ENCODE measurements around the gene MAP4K4.
"Not testable (repeated sequence)": the region's sequence is repeated elsewhere in the genome, so short reads cannot be mapped to it uniquely, and the experiment has no call there.

MAP4K4 gene

DNA sequence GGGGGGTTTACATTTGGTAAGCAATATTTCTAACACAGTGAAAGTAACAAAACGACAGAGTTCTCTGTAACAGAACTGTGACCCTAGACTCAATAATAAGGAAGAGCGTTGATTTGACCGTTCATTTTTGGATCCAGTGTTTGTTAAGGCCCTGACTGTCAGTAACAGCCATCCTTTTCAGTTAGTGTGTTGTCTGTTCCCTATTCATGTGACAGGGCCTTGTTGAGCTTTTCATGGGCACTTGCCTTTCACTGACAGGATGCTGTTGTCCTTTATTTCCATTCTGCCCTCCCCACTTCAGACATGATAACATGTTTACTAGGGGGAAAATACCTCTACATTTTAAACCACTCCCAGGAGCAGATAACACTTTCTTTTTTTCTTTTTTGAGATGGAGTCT is 45.8 kb downstream of the MAP4K4 start:
- DNase-seq (ENCODE audit: low read depth): no peak

DNA sequence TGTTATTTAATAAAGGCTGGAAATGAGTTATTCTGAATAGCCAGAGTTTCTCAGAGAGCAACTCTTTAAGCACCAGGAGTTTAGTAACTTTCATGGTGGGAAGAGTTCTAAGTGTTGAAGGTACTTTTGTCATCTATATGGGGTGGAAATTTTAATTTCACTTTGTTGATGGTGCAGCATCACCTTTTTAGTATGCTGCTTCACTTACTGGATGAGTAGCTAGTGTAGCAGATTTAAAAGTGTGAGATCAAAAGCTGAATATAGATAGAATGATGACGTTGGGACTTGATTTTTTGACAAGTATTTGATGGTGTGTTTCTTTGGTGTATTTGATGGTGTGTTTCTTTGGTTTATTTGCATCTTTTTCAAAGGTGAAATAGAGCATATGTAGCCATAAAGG is 47.3 kb downstream of the MAP4K4 start:
- DNase-seq (ENCODE audit: low read depth): no peak

DNA sequence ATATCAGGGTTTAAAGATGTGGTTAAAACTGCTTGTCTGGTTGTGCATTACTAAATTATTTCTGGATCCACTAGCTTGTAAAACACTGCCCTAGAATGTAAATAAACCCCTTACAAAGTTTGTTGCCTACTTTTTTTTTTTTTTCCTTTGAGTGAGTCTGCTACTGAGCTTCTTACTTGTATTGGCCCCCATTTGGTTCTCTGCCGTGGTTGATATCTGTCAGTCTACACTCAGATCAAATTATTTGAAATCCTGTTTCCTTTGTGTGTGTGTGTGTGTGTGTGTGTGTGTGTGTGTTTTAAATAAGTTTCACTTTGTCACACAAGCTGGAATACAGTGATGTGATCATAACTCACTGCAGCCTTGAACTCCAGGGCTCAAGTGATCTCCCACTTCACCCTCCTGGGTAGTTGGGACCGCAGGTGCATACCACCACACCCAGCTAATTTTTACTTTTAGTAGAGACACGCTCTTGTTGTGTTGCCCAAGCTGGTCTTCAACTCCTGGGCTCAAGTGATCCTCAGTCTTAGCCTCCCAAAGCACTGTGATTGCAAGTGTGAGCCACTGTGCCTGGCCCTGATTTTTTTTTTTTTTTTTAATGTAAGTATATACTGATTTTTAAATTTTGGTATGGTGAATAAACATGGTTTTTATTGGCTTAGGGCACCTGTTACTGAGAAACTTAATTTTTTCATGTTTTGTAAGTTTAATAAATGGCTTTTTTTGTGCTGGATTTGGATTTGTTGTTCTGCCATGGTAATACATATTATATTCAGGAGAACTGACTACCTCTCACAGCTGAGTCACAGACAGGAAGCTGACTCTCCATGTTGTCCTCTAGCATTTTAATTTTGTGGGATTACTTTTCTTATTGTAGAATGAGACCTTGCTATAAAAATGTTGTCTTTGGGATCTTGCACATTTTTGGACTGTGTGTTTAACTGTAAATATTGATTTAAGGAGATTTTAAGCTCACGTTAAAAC is 48.5 kb downstream of the MAP4K4 start:
- DNase-seq (ENCODE audit: low read depth): no peak

DNA sequence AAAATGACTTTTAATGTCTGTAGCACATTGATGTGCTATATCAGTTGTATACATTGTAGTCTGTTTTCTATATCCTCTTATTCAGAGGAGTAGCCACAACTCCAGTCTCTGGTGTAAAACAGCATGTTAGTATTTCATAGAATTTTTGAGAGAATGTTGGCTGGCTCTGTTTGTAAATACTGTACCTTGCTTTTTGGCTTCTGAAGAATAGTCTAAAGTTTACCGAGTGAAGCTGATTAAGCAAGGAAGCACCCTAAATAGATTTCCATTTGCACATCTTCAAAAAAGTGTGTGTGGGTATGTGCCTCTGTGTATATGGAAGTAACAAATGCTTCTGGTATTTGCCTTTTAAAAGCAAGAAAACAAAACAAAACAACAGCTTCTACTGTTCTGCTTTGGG is 50.5 kb downstream of the MAP4K4 start:
- DNase-seq (ENCODE audit: low read depth): no peak

GRCh38 chr2:101748462-101748861 is 51.0 kb downstream of the MAP4K4 start:
- DNase-seq (ENCODE audit: low read depth): not testable (repeated sequence)

- no peak for DNase-seq (ENCODE audit: low read depth)
Observed at GRCh38 chr2:101750688-101751087, 53.2 kb downstream of the MAP4K4 start.

DNA sequence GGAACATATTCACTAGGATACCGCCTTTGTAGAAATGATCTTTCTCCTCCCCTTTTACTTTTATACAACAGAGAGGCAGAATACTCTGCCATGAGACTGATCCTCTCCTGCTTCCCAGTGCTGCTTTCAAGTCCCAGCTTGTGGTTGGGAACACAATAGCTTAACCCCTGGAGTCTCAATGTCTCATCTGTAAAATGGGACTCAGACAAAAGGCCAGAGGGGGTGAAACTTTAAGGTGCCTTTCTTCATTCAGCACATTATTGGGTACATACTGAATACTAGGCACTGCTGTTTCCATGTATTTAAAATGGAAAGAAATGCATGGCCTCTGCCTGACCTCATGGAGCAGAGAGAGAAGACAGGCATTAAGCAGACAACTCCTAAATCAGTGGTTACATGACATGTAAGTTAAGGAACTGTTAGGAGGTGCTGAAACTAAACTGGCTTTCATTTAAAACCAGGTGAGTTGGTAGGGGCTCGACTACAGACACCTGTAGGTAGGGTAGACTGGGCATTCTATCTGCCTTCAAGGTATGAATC is 53.8 kb downstream of the MAP4K4 start:
- DNase-seq (ENCODE audit: low read depth): no peak

DNA sequence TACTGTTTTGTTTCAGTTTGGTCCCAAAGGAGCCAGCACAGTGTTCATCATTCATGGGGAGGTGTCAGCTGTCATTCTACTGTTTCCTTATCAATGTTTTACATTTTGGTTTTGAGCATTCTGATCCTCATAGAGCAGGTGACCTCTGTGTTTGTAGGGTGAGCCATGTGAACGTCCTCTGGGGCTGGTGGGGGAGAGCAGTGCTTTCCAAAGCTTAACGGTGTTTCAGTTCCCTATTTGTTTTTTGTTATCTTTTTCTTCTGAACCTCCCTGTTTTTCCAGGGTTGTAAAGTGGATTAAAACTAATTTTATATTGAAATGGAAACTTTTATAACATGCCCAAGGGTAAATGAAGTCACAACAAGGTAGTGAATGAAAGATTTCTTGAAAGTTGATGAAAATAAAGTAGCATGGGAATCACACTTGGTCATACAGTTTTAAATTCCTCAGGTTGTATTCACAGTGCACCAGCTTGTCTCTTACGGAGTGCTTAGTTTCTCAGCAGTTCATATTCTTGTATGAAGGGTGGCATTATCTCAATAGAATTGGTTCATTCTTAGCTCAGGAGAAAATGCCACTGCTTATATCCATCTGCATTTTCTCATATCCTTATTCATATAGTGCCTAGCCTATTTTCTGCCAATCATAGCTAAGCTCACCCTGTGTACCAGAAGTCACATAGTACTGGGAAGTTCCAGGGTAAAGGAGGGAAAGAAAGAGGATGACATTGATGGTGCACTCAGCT is 54.5 kb downstream of the MAP4K4 start:
- DNase-seq (ENCODE audit: low read depth): no peak

- no peak for DNase-seq (ENCODE audit: low read depth)
Observed at GRCh38 chr2:101752716-101753616, 55.5 kb downstream of the MAP4K4 start.

DNA sequence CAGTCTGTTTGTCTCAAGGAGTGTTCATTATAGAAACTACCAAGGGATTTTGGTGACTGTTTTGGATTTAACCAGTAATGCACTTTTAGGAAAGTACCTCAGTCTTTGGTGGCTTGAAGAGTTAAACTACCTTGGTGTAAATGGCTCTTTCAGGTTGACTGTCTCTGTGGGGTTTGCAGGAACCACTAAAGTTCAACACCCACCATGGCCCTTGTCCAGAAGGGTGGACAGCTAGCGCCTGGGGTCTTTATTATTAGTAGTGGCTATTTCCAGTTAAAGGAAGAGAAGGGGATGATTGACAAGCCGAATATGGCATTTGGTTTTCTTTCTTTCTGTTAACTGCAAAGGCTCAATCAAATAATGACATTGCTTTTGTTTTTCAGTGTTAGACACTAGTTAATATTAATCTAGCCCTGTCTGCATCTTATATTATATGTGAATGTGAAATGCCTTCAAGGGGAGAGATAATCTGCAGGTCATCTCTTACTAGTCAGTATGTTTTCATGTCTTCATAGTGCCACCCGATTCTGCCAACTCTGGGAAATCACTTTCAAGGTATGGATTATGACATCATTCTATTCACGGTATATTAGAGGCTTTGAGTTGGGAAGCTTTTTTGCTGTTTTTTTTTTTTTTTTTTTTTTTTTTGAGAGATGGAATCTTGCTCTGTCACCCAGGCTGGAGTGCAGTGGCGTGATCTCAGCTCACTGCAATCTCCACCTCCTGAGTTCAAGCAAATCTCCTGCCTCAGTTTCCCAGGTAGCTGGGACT is 56.4 kb downstream of the MAP4K4 start:
- no peak for DNase-seq (ENCODE audit: low read depth)

DNA sequence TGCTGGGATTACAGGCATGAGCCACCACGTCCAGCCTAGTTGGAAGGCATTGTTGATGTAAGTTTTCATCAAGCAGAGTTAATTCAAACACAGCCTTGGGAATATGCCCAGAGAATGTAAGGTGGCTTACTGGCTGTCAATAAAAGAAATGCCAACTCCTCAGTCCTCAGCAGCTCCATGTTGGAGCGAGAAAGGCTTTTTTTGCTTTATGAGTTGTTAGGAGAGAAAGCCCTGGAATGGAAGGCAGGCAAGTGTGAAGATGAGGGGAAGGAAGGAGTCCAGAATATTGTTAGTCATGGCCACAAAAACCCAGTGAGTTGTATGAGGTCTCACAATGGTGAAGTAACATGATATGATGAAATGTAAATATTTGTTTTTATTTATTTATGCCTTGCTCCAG is 57.1 kb downstream of the MAP4K4 start:
- no peak for DNase-seq (ENCODE audit: low read depth)

DNA sequence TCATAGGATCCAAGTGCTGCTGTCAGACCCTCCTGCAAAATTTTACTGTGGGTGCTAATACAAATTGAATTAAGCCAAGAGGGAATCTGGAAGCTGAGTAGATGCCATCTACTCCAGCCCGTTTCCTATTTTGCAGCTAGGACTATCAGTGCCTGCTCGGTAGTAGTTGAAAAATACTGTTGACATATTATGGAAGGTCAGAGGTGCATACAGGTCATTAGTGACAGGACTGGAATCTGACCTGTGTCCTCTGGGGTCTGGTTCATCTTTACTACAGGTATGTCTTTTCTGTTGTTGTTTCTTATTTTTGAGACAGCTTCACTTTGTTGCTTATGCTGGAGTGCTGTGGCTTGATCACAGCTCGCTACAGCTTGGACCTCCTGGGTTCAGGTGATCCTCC is 58.8 kb downstream of the MAP4K4 start:
- DNase-seq (ENCODE audit: low read depth): no peak

- DNase-seq (ENCODE audit: low read depth): no peak
Observed at GRCh38 chr2:101758001-101758400, 60.5 kb downstream of the MAP4K4 start.

- no peak for DNase-seq (ENCODE audit: low read depth)
Observed at GRCh38 chr2:101759162-101759561, 61.7 kb downstream of the MAP4K4 start.

- DNase-seq (ENCODE audit: low read depth): no peak
Observed at GRCh38 chr2:101762451-101763171, 65.1 kb downstream of the MAP4K4 start.

- DNase-seq (ENCODE audit: low read depth): no peak
Observed at GRCh38 chr2:101763496-101764333, 66.2 kb downstream of the MAP4K4 start.

- DNase-seq (ENCODE audit: low read depth): no peak
Observed at GRCh38 chr2:101766337-101766736, 68.8 kb downstream of the MAP4K4 start.

- DNase-seq (ENCODE audit: low read depth): no peak
Observed at GRCh38 chr2:101766871-101767739, 69.6 kb downstream of the MAP4K4 start.

Measured in activated gamma-delta T cell treated with anti-CD3 and anti-CD28 coated beads, Interleukin-2, amount 50 U/mL, for 16 hours (primary cell).